Smooth muscle cell (in vitro differentiated cells): Measurements from ENCODE around the gene HSPA4L. TPM values are rescaled to one million over a fixed set of nuclear protein-coding genes. Genes with fewer than 3 reads are reported as not detected.

Experiments
- DNase-seq: peaks from one replicate; lab custom pipeline; 2025; ENCODE audit not compliant: unreplicated experiment; lab: John Stamatoyannopoulos, UW
- H2AFZ ChIP-seq: fragments of 200-600 bp; sonication (generic); 2 replicates; pipeline ENCODE4 v1.6.0; 2016; ENCODE audit warnings: antibody characterized with exemption, low read depth, mild to moderate bottlenecking
- H3F3A ChIP-seq: fragments of 200-600 bp; sonication (generic); 2 replicates; pipeline ENCODE4 v1.6.0; 2017; ENCODE audit warnings: antibody characterized with exemption, low read depth
- H3K27ac ChIP-seq: fragments of 200-600 bp; sonication (generic); 2 replicates; pipeline ENCODE4 v1.5.1; 2016; ENCODE audit warnings: low read depth, mild to moderate bottlenecking
- H3K27me3 ChIP-seq: fragments of 200-600 bp; sonication (generic); 2 replicates; pipeline ENCODE4 v1.6.1; 2016; ENCODE audit warnings: low read depth, mild to moderate bottlenecking
- H3K36me3 ChIP-seq: fragments of 200-600 bp; sonication (generic); 2 replicates; pipeline ENCODE4 v1.5.1; 2016; ENCODE audit warnings: low read depth
- H3K4me1 ChIP-seq: fragments of 200-600 bp; sonication (generic); 2 replicates; pipeline ENCODE4 v1.5.1; 2016; ENCODE audit warnings: low read depth
- H3K4me2 ChIP-seq: fragments of 200-600 bp; sonication (generic); 2 replicates; pipeline ENCODE4 v1.6.0; 2016; ENCODE audit warnings: mild to moderate bottlenecking
- H3K4me3 ChIP-seq: fragments of 200-600 bp; sonication (generic); 2 replicates; pipeline ENCODE4 v1.5.1; 2016; ENCODE audit warnings: mild to moderate bottlenecking
- H3K79me2 ChIP-seq: fragments of 200-600 bp; sonication (generic); 2 replicates; pipeline ENCODE4 v1.6.0; 2016; ENCODE audit warnings: low read depth, mild to moderate bottlenecking
- H3K9ac ChIP-seq: fragments of 200-600 bp; sonication (generic); 2 replicates; pipeline ENCODE4 v1.6.0; 2016; ENCODE audit warnings: low read depth
- H3K9me3 ChIP-seq: fragments of 200-600 bp; sonication (generic); replicated peaks from 2 replicates; pipeline ENCODE4 v1.5.1; 2016; ENCODE audit warnings: low read depth
- H4K20me1 ChIP-seq: fragments of 200-600 bp; sonication (generic); 2 replicates; pipeline ENCODE4 v1.6.0; 2016; ENCODE audit warnings: low read depth
- WGBS: methylation state at CpG from one replicate; pipeline ENCODE4 v1.1.7; 2016; ENCODE audit warnings: low lambda C conversion rate; 5-methylcytosine and 5-hydroxymethylcytosine counted together
- polyA plus RNA-seq: library from polyadenylated mRNA; unstranded; fragments of >200 nt; fragmentation: Nextera tagmentation; extraction: Ambion mirVana; gene quantifications from 2 replicates; pipeline ENCODE4 v1.2.1, GENCODE V29; 2016
- total RNA-seq: library from RNA; depleted of rRNA; stranded (reverse); fragments of >200 nt; gene quantifications from 2 replicates; pipeline ENCODE4 v1.2.3, GENCODE V29; 2014
- TF ChIP-seq, protein P1 (sequence below): fragments of 200-600 bp; sonication (generic); IDR thresholded peaks from 2 replicates; pipeline ENCODE4 v1.5.1; 2017; ENCODE audit warnings: borderline replicate concordance, mild to moderate bottlenecking, antibody characterized with exemption; ENCODE audit not compliant: insufficient read depth, poor library complexity, severe bottlenecking

Gene HSPA4L
- total and polyA plus RNA-seq, 2 experiments from 2014 or later: 0.95 to 5.0 TPM

DNA sequence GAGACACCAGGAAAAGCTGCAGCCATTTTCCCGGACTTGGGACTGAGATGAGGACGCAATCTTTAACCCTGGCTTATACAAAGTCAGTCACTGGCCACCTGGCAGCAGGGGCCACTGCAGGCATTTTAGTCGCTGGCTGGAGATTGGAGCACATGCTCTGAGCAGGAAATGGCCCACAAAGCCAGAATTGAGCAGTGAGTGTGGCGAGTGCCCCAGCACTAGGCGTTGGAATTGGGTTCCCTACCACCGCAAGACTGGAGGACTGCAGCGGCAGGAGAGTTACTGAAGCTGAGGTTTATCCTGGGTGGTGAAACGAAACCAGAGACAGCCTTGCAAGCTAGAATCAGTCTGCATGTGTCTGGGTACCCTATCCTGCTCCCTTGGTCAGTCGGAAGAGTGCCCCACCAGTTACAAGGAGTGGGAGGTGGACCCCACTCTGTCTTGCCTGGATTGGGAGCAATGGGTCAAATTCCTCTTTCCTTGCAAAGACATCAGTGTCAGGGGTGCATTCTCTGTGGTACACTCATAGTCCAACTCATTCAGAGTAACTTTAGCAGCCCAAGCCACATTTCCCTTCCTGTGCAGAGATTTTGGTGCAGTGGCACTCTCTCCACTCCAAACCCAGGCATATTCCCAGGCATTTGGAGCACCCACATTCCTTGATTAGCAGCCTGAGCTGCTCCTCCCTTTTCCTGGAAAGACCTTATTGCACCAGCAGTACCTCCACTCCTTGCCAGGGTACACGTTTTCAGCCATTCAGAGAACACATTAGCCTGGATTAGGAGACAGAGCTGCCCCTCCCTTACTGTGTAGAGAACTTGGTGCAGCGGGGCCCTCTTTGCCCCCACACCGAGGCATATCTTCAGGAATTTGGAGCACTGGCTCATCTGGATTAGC lies 61.8 kb downstream of the HSPA4L start:
- Histone ChIP-seq H3K27me3 (no peaks in the 10 kb centered on the region), H3K9ac (no peak overlapping the region), H3K79me2 (peaks cover 6% of the 10 kb centered on the region), H3K27ac (no peak overlapping the region), H3F3A (no peaks in the 10 kb centered on the region), H2AFZ (no peak overlapping the region), H3K4me1 (no peaks in the 10 kb centered on the region), H3K9me3 (peaks cover 14% of the 10 kb centered on the region), H3K4me2 (no peak overlapping the region), H3K36me3 (no peaks in the 10 kb centered on the region), H4K20me1 (no peaks in the 10 kb centered on the region), H3K4me3 (no peak overlapping the region)
- WGBS: 89% methylated on average over 12 of the region's 12 CpGs
- DNase-seq: no peak
- TF ChIP-seq, protein P1, sequence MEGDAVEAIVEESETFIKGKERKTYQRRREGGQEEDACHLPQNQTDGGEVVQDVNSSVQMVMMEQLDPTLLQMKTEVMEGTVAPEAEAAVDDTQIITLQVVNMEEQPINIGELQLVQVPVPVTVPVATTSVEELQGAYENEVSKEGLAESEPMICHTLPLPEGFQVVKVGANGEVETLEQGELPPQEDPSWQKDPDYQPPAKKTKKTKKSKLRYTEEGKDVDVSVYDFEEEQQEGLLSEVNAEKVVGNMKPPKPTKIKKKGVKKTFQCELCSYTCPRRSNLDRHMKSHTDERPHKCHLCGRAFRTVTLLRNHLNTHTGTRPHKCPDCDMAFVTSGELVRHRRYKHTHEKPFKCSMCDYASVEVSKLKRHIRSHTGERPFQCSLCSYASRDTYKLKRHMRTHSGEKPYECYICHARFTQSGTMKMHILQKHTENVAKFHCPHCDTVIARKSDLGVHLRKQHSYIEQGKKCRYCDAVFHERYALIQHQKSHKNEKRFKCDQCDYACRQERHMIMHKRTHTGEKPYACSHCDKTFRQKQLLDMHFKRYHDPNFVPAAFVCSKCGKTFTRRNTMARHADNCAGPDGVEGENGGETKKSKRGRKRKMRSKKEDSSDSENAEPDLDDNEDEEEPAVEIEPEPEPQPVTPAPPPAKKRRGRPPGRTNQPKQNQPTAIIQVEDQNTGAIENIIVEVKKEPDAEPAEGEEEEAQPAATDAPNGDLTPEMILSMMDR: no peak

DNA sequence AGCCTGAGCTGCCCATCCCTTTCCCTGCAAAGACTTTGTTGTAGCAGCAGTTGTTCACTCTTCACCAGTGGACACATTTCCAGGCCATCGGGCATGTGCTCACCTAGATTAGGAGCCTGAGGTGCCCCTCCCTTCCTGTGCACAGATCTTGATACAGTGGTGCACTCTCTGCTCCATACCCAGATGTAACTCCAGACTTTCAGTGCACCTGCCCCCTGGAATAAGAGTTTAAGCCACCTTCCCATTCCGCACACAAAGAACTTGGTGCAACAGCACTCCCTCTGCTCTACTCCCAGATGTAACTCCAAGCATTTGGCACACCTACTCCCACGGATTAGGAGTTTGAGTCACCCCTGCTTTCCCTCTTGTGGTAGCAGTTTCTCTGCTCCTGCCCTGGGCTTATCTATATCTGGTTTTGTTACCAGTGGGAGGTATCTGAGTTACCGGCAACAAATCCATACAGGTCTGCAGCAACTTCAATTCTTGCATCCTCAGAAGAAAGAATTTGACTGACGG lies 62.5 kb downstream of the HSPA4L start:
- no peaks in the 10 kb centered on the region for H3F3A ChIP-seq
- no peak overlapping the region for H3K4me3 ChIP-seq
- H2AFZ ChIP-seq: no peak overlapping the region
- H3K27me3 ChIP-seq: no peaks in the 10 kb centered on the region
- no peak for DNase-seq
- no peak overlapping the region for H3K4me2 ChIP-seq
- 80% methylated on average over 5 of the region's 5 CpGs for WGBS
- no peak overlapping the region for H3K9ac ChIP-seq
- H3K9me3 ChIP-seq: peaks cover 15% of the 10 kb centered on the region
- H3K79me2 ChIP-seq: peaks cover 6% of the 10 kb centered on the region
- no peaks in the 10 kb centered on the region for H4K20me1 ChIP-seq
- H3K36me3 ChIP-seq: no peaks in the 10 kb centered on the region
- H3K4me1 ChIP-seq: no peaks in the 10 kb centered on the region
- TF ChIP-seq, protein P1: no peak
- H3K27ac ChIP-seq: no peak overlapping the region

DNA sequence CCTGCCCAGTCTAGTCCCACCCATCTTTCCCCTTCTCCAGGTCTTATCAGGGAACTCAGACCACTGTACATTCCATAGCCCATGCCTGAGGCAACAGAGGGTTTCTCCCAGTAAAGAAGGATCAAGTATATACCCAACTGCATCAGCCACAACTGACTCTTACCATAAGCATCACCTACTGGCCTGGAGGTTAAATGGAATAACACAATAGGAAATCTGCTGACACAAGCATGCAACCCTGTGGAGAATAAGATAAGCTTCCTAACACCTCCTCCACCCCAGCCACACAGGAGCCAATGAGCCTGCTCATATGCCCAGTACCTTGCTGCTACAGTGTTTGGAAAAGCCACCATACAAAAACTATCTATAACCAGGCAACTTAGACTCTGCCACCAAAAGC lies 63.9 kb downstream of the HSPA4L start:
- no peak for DNase-seq
- Histone ChIP-seq H3K9ac (no peak overlapping the region), H3K36me3 (peaks cover 4% of the 10 kb centered on the region), H4K20me1 (no peaks in the 10 kb centered on the region), H3K79me2 (peaks cover 6% of the 10 kb centered on the region), H3K27me3 (no peaks in the 10 kb centered on the region), H3F3A (no peaks in the 10 kb centered on the region), H3K27ac (no peak overlapping the region), H3K4me1 (no peaks in the 10 kb centered on the region), H3K4me3 (no peak overlapping the region), H3K4me2 (no peak overlapping the region), H2AFZ (no peak overlapping the region), H3K9me3 (peaks cover 23% of the 10 kb centered on the region)
- TF ChIP-seq, protein P1: no peak
